GM12873 (cell line): ENCODE data around the gene RNF182.

Source experiments
- TF ChIP-seq, protein P1 (sequence below): IDR thresholded peaks from 2 replicates; pipeline ENCODE4 v1.5.1; 2012; ENCODE audit warnings: low read depth, mild to moderate bottlenecking, moderate library complexity, low read length, control low read depth; ENCODE audit not compliant: insufficient read depth; ENCODE audit errors: missing control alignments

RNF182 gene

GRCh38 chr6:13946506-13946905 lies 21.8 kb downstream of the RNF182 start:
- TF ChIP-seq, protein P1, sequence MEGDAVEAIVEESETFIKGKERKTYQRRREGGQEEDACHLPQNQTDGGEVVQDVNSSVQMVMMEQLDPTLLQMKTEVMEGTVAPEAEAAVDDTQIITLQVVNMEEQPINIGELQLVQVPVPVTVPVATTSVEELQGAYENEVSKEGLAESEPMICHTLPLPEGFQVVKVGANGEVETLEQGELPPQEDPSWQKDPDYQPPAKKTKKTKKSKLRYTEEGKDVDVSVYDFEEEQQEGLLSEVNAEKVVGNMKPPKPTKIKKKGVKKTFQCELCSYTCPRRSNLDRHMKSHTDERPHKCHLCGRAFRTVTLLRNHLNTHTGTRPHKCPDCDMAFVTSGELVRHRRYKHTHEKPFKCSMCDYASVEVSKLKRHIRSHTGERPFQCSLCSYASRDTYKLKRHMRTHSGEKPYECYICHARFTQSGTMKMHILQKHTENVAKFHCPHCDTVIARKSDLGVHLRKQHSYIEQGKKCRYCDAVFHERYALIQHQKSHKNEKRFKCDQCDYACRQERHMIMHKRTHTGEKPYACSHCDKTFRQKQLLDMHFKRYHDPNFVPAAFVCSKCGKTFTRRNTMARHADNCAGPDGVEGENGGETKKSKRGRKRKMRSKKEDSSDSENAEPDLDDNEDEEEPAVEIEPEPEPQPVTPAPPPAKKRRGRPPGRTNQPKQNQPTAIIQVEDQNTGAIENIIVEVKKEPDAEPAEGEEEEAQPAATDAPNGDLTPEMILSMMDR, result no peak

DNA sequence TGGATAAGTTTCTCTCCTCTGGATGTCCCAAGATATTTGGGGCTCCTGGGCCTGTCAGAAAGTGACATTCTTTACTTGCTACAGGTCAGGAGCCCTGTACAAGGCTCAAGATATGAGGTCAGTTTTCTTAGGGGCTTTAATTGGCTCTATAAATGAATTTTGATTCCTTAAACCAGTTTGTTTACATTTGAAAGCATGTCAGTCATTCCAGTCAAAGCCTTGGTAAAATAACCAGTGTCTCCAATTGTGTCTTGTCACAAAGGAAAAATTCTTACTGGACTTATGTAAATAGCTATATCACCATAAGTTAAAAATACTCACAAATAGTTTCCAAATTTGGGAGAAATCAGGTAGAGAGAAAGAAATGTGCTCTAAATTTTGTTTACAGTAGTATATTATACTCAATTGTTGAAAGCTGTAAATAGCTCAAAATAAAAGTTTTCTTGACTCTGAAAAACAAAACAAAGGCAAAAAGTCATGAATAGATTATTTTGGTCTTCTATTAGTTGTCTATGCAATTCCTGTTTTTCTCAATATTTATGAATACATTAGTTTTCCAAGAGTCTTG lies 22.9 kb downstream of the RNF182 start:
- TF ChIP-seq, protein P1, result no peak

- TF ChIP-seq, protein P1, result no peak
Observed at GRCh38 chr6:13952101-13952500, 27.3 kb downstream of the RNF182 start.

- TF ChIP-seq, protein P1, result no peak
Observed at GRCh38 chr6:13953061-13953705, 28.4 kb downstream of the RNF182 start.

GRCh38 chr6:13965582-13966127 lies 40.9 kb downstream of the RNF182 start:
- TF ChIP-seq, protein P1, result no peak

GRCh38 chr6:13971303-13971702 lies 46.6 kb downstream of the RNF182 start:
- TF ChIP-seq, protein P1, result no peak

DNA sequence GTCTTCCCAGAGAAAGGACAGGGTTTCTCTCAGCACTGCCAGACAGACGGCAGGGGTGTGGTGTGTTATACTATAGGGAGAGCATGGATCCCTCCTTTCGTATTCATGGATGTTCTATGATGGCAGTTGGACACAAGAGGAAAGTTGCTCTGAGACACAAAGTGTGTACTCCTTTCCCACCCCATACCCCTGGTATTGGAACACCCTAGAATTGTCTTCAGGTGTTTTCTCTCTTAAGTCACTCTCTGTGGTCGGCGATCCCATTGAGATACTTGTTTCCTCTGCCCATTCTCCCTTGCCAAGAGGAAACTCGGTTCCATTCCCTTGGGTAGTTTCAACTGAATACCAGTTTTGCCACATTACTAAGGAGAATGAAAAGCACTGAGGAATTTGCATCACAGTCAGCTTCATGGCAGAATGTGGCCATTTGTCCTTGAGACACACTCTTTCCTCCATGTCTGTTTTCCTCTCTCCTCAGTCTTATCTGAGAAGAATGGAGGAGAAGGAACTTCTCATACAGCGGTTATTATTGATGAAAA lies 53.4 kb downstream of the RNF182 start:
- TF ChIP-seq, protein P1, result no peak
